Measurements from ENCODE around the gene WNT9B.

WNT9B gene

GRCh38 chr17:46857600-46857999 lies 6.2 kb downstream of the WNT9B start:
- TF ChIP-seq CTCF (IDR thresholded peaks at IDR 0.05; ENCODE audit: insufficient read depth, low read length) (no peak), POLR2AphosphoS5 (IDR thresholded peaks at IDR 0.05; ENCODE audit: low read depth) (no peak), REST (IDR thresholded peaks at IDR 0.05; ENCODE audit: insufficient replicate concordance, low read depth) (no peak), SPI1 (IDR thresholded peaks at IDR 0.05; ENCODE audit: borderline replicate concordance, low read depth) (no peak), GABPA (IDR thresholded peaks at IDR 0.05; ENCODE audit: low read depth) (no peak)
- no peak overlapping the region for H3K4me3 ChIP-seq (replicated peaks; ENCODE audit: insufficient read depth, low read length)
- H3K27ac ChIP-seq (replicated peaks), result no peak overlapping the region

GRCh38 chr17:46859996-46860395 lies 8.6 kb downstream of the WNT9B start:
- no peak overlapping the region for H3K27ac ChIP-seq (replicated peaks)
- TF ChIP-seq SPI1 (IDR thresholded peaks at IDR 0.05; ENCODE audit: borderline replicate concordance, low read depth) (no peak), CTCF (IDR thresholded peaks at IDR 0.05; ENCODE audit: insufficient read depth, low read length) (no peak), REST (IDR thresholded peaks at IDR 0.05; ENCODE audit: insufficient replicate concordance, low read depth) (no peak)
- H3K4me3 ChIP-seq (replicated peaks; ENCODE audit: insufficient read depth, low read length), result no peak overlapping the region
- no peak for DNase-seq (ENCODE audit: low read depth in 1 of 2, low spot score in 1 of 2)
- H3K27me3 ChIP-seq (ENCODE audit: insufficient read depth, poor library complexity, severe bottlenecking), result peaks cover 5% of the 10 kb centered on the region

More at GRCh38 chr17:46857600-46857999, 6.2 kb downstream of the WNT9B start:
- H3K27me3 ChIP-seq (ENCODE audit: insufficient read depth, poor library complexity, severe bottlenecking), result peaks cover 8% of the 10 kb centered on the region
- DNase-seq (ENCODE audit: low read depth in 1 of 2, low spot score in 1 of 2), result no peak

GRCh38 chr17:46862949-46863348 lies 11.6 kb downstream of the WNT9B start:
- TF ChIP-seq REST (IDR thresholded peaks at IDR 0.05; ENCODE audit: insufficient replicate concordance, low read depth), result no peak
- no peak for TF ChIP-seq CTCF (IDR thresholded peaks at IDR 0.05; ENCODE audit: insufficient read depth, low read length)
- TF ChIP-seq GABPA (IDR thresholded peaks at IDR 0.05; ENCODE audit: low read depth), result no peak
- no peak for TF ChIP-seq SPI1 (IDR thresholded peaks at IDR 0.05; ENCODE audit: borderline replicate concordance, low read depth)
- no peak for TF ChIP-seq POLR2AphosphoS5 (IDR thresholded peaks at IDR 0.05; ENCODE audit: low read depth)
- Histone ChIP-seq H3K4me3 (replicated peaks; ENCODE audit: insufficient read depth, low read length) (no peak overlapping the region), H3K27me3 (ENCODE audit: insufficient read depth, poor library complexity, severe bottlenecking) (peaks cover 9% of the 10 kb centered on the region), H3K27ac (replicated peaks) (no peak overlapping the region)
- DNase-seq (ENCODE audit: low read depth in 1 of 2, low spot score in 1 of 2), result no peak

All from HL-60 (cell line).